Measurements from ENCODE around the gene UBA3.

Gene UBA3

GRCh38 chr3:69005791-69006482 lies 74.2 kb downstream of the UBA3 start:
- peaks cover 25 to 92% of the 10 kb centered on the region in 2 experiments for H3K36me3 ChIP-seq (ENCODE audit: control insufficient read depth in 1 of 2, insufficient read depth in 2 of 2, low read depth in 1 of 2, low read length in 2 of 2)
- no peak for DNase-seq
- H2BK15ac ChIP-seq (ENCODE audit: low read depth, poor library complexity, severe bottlenecking): no peak overlapping the region
- peaks cover 32% of the 10 kb centered on the region for H3K79me1 ChIP-seq (replicated peaks; ENCODE audit: low read length, poor library complexity, severe bottlenecking)
- H2BK5ac ChIP-seq (ENCODE audit: low read depth, low read length, poor library complexity, severe bottlenecking): no peak overlapping the region
- no peak overlapping the region for H3K9ac ChIP-seq (ENCODE audit: low read length)
- H3K27me3 ChIP-seq (ENCODE audit: control insufficient read depth in 1 of 2, insufficient read depth in 1 of 2, low read length in 2 of 2): no peaks in the 10 kb centered on the region
- no peak overlapping the region for H2BK120ac ChIP-seq (ENCODE audit: low read depth, low read length)
- H4K91ac ChIP-seq (ENCODE audit: low read length): no peak overlapping the region
- no peak overlapping the region for H3K14ac ChIP-seq (ENCODE audit: low read length in 2 of 2)
- H4K8ac ChIP-seq (ENCODE audit: low read length): no peak overlapping the region
- no peak overlapping the region for H2AFZ ChIP-seq (ENCODE audit: low read depth, low read length)
- 100% methylated on average over 3 of the region's 5 CpGs for WGBS
- H3K4me2 ChIP-seq (ENCODE audit: low read length, poor library complexity, severe bottlenecking): no peak overlapping the region
- H3K23ac ChIP-seq (ENCODE audit: low read length in 2 of 2): no peak overlapping the region
- no peak overlapping the region for H2AK5ac ChIP-seq (ENCODE audit: low read length, severe bottlenecking)
- H3K4ac ChIP-seq (ENCODE audit: low read depth in 1 of 2, low read length in 2 of 2): no peak overlapping the region
- no peaks in the 10 kb centered on the region for H3K9me3 ChIP-seq (ENCODE audit: control insufficient read depth, low read length)
- no peak overlapping the region for H3K27ac ChIP-seq (ENCODE audit: low read length, poor library complexity, severe bottlenecking)
- H3K4me1 ChIP-seq (ENCODE audit: control insufficient read depth, insufficient read depth, low read depth, low read length): peaks cover 3% of the 10 kb centered on the region
- no peak overlapping the region for H3K18ac ChIP-seq (ENCODE audit: low read depth in 1 of 2, low read length in 2 of 2)
- H3K4me3 ChIP-seq (ENCODE audit: insufficient read depth in 1 of 2, low read depth in 1 of 2, low read length in 2 of 2): no peak overlapping the region
- H2BK12ac ChIP-seq (ENCODE audit: low read length in 2 of 2): no peak overlapping the region

- Histone ChIP-seq H4K91ac (ENCODE audit: low read length) (no peak overlapping the region), H3K27me3 (ENCODE audit: control insufficient read depth in 1 of 2, insufficient read depth in 1 of 2, low read length in 2 of 2) (no peaks in the 10 kb centered on the region), H3K18ac (ENCODE audit: low read depth in 1 of 2, low read length in 2 of 2) (no peak overlapping the region), H2AK5ac (ENCODE audit: low read length, severe bottlenecking) (no peak overlapping the region), H3K4me1 (ENCODE audit: control insufficient read depth, insufficient read depth, low read depth, low read length) (peaks cover 3% of the 10 kb centered on the region), H3K4ac (ENCODE audit: low read depth in 1 of 2, low read length in 2 of 2) (no peak overlapping the region), H4K8ac (ENCODE audit: low read length) (no peak overlapping the region), H2AFZ (ENCODE audit: low read depth, low read length) (no peak overlapping the region), H3K79me1 (replicated peaks; ENCODE audit: low read length, poor library complexity, severe bottlenecking) (peaks cover 31% of the 10 kb centered on the region), H2BK5ac (ENCODE audit: low read depth, low read length, poor library complexity, severe bottlenecking) (no peak overlapping the region), H3K23ac (ENCODE audit: low read length in 2 of 2) (no peak overlapping the region), H3K27ac (ENCODE audit: low read length, poor library complexity, severe bottlenecking) (no peak overlapping the region), H3K4me3 (ENCODE audit: insufficient read depth in 1 of 2, low read depth in 1 of 2, low read length in 2 of 2) (no peak overlapping the region), H3K14ac (ENCODE audit: low read length in 2 of 2) (no peak overlapping the region), H3K36me3 (ENCODE audit: control insufficient read depth in 1 of 2, insufficient read depth in 2 of 2, low read depth in 1 of 2, low read length in 2 of 2) (peaks cover 25 to 87% of the 10 kb centered on the region in 2 experiments), H2BK15ac (ENCODE audit: low read depth, poor library complexity, severe bottlenecking) (no peak overlapping the region), H2BK120ac (ENCODE audit: low read depth, low read length) (no peak overlapping the region), H3K9ac (ENCODE audit: low read length) (no peak overlapping the region), H3K4me2 (ENCODE audit: low read length, poor library complexity, severe bottlenecking) (no peak overlapping the region), H2BK12ac (ENCODE audit: low read length in 2 of 2) (no peak overlapping the region), H3K9me3 (ENCODE audit: control insufficient read depth, low read length) (no peaks in the 10 kb centered on the region)
- DNase-seq: no peak
- WGBS: 94% methylated on average over 5 of the region's 6 CpGs
Observed at GRCh38 chr3:69005071-69005790, 74.9 kb downstream of the UBA3 start.

Small RNA genes within 50 kb of the gene (small RNA-seq; reads per million reads assigned to genes)
- gene MIR3136 (ENCODE audit: low read depth): 1.2 reads per million
